Peyer's patch (tissue), 4 donors: ENCODE measurements around the gene TCF23.

Source experiments
- POLR2A ChIP-seq, 2 donors: fragments of 450-650 bp; IDR thresholded peaks; one replicate each; pipeline ENCODE4 v1.5.1; 2017; ENCODE audit warnings: antibody characterized with exemption in 2 of 2, mild to moderate bottlenecking in 2 of 2, moderate library complexity in 2 of 2
- TF ChIP-seq, protein P1 (sequence below), 6 experiments: fragments of 450-650 bp in 4 of 6; fragments of 200-600 bp in 2 of 6; sonication (generic) in 1 of 6; IDR thresholded peaks; one replicate each; pipeline ENCODE4 v1.5.1; 2017 to 2019; ENCODE audit warnings: antibody characterized with exemption in 6 of 6, mild to moderate bottlenecking in 3 of 6, moderate library complexity in 1 of 6

- TF ChIP-seq, protein P1, sequence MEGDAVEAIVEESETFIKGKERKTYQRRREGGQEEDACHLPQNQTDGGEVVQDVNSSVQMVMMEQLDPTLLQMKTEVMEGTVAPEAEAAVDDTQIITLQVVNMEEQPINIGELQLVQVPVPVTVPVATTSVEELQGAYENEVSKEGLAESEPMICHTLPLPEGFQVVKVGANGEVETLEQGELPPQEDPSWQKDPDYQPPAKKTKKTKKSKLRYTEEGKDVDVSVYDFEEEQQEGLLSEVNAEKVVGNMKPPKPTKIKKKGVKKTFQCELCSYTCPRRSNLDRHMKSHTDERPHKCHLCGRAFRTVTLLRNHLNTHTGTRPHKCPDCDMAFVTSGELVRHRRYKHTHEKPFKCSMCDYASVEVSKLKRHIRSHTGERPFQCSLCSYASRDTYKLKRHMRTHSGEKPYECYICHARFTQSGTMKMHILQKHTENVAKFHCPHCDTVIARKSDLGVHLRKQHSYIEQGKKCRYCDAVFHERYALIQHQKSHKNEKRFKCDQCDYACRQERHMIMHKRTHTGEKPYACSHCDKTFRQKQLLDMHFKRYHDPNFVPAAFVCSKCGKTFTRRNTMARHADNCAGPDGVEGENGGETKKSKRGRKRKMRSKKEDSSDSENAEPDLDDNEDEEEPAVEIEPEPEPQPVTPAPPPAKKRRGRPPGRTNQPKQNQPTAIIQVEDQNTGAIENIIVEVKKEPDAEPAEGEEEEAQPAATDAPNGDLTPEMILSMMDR (IDR thresholded peaks at IDR 0.05): no peak
- TF ChIP-seq POLR2A (IDR thresholded peaks at IDR 0.05): no peak
These were observed 1.9 kb downstream of the TCF23 start for GRCh38 chr2:27150639-27151230.
